ENCODE measurements around the gene EXOC7.
"Not testable (repeated sequence)": the region's sequence is repeated elsewhere in the genome, so short reads cannot be mapped to it uniquely, and the experiment has no call there.

Gene EXOC7

GRCh38 chr17:76085731-76086366 lies 17.7 kb downstream of the EXOC7 start:
- DNase-seq: no peak

GRCh38 chr17:76085066-76085730 lies 18.4 kb downstream of the EXOC7 start:
- DNase-seq: no peak

GRCh38 chr17:76083536-76084182 lies 19.9 kb downstream of the EXOC7 start:
- DNase-seq: no peak

- no peak for DNase-seq
Measured at GRCh38 chr17:76082326-76083251, 21.0 kb downstream of the EXOC7 start.

GRCh38 chr17:76081295-76082210 lies 22.0 kb downstream of the EXOC7 start:
- no peak for DNase-seq

GRCh38 chr17:76080768-76081287 lies 22.8 kb downstream of the EXOC7 start:
- DNase-seq: no peak

GRCh38 chr17:76079956-76080767 lies 23.4 kb downstream of the EXOC7 start:
- DNase-seq: no peak

GRCh38 chr17:76079535-76079955 lies 24.0 kb downstream of the EXOC7 start:
- DNase-seq: no peak

GRCh38 chr17:76078860-76079534 lies 24.6 kb downstream of the EXOC7 start, which contains the start of gene ZACN:
Gene ZACN, plus strand, starts transcription at chr17:76079182. Its CDS starts 83 bp downstream, at chr17:76079265.
- DNase-seq: no peak

- DNase-seq: not testable (repeated sequence)
Measured at GRCh38 chr17:76078370-76078769, 25.2 kb downstream of the EXOC7 start.

- no peak for DNase-seq
Measured at GRCh38 chr17:76077584-76078110, 25.9 kb downstream of the EXOC7 start.

- DNase-seq: no peak
Measured at GRCh38 chr17:76076765-76077583, 26.6 kb downstream of the EXOC7 start.

- DNase-seq: no peak
Measured at GRCh38 chr17:76076146-76076764, 27.3 kb downstream of the EXOC7 start.

- no peak for DNase-seq
Measured at GRCh38 chr17:76075364-76076145, 28.0 kb downstream of the EXOC7 start.

- DNase-seq: no peak
Measured at GRCh38 chr17:76074390-76075363, 28.9 kb downstream of the EXOC7 start, which contains the start of gene GALR2. Gene GALR2, plus strand, starts transcription at chr17:76074781. Its CDS starts 103 bp downstream, at chr17:76074884.

Measured in cortex of kidney (tissue), 1 donor.